NT2/D1 (cell line): ENCODE data around the gene SDK1.

ENCODE experiments used
- DNase-seq: peaks from one replicate; pipeline ENCODE4 v3.0.0-alpha.2; 2011; ENCODE audit warnings: low read depth, low spot score
- H3K27me3 ChIP-seq: 2 replicates; pipeline ENCODE4 v1.6.0; 2011; ENCODE audit warnings: mild to moderate bottlenecking; ENCODE audit not compliant: insufficient read length, insufficient read depth
- H3K36me3 ChIP-seq: 2 replicates; pipeline ENCODE4 v1.6.1; 2011; ENCODE audit warnings: mild to moderate bottlenecking, low read length, mixed read lengths; ENCODE audit not compliant: insufficient read depth, insufficient read length
- H3K4me1 ChIP-seq: 2 replicates; pipeline ENCODE4 v1.5.1; 2011; ENCODE audit not compliant: insufficient read depth, insufficient read length
- H3K4me3 ChIP-seq: 2 replicates; pipeline ENCODE4 v1.5.1; 2011; ENCODE audit warnings: low read depth; ENCODE audit not compliant: insufficient read length
- H3K9ac ChIP-seq: 2 replicates; pipeline ENCODE4 v1.6.0; 2011; ENCODE audit warnings: low read depth; ENCODE audit not compliant: insufficient read length
- H3K9me3 ChIP-seq: 2 replicates; pipeline ENCODE4 v1.5.1; 2011; ENCODE audit warnings: mild to moderate bottlenecking, low read length; ENCODE audit not compliant: insufficient read depth
- SUZ12 ChIP-seq: IDR thresholded peaks from 2 replicates; pipeline ENCODE4 v1.6.1; 2011; ENCODE audit not compliant: insufficient read length, insufficient read depth; ENCODE audit errors: extremely low read depth
- YY1 ChIP-seq: IDR thresholded peaks from 2 replicates; pipeline ENCODE4 v1.6.1; 2011; ENCODE audit not compliant: insufficient read length, insufficient read depth
- ZNF274 ChIP-seq: IDR thresholded peaks from 2 replicates; pipeline ENCODE4 v1.6.1; 2011; ENCODE audit warnings: mild to moderate bottlenecking, low read depth, low read length

The SDK1 gene

DNA sequence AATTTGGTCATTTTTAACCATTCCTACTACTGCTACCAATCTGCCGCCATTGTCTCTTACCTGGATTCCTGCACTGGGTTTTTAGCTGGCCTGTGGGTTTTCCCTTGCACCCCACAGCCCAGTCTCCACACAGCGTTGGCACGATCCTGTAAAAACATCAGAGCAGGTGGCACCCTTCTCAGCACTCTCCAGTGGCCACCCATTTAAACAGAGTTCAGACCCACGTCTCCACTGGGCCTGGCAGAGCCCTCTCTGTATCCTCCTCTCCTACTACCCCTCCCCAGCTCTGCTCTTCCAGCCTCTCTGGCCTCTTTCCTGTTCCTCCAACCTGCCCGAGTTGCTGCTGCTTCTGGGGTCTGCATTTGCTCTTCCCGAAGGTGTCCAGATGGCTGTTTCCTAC, 259.4 kb downstream of the SDK1 start:
- H3K9ac ChIP-seq: no peak overlapping the region
- no peaks in the 10 kb centered on the region for H3K27me3 ChIP-seq
- H3K36me3 ChIP-seq: no peaks in the 10 kb centered on the region
- no peak for TF ChIP-seq YY1
- no peak for TF ChIP-seq SUZ12
- no peak for DNase-seq
- H3K4me3 ChIP-seq: no peak overlapping the region
- no peaks in the 10 kb centered on the region for H3K9me3 ChIP-seq
- no peaks in the 10 kb centered on the region for H3K4me1 ChIP-seq

DNA sequence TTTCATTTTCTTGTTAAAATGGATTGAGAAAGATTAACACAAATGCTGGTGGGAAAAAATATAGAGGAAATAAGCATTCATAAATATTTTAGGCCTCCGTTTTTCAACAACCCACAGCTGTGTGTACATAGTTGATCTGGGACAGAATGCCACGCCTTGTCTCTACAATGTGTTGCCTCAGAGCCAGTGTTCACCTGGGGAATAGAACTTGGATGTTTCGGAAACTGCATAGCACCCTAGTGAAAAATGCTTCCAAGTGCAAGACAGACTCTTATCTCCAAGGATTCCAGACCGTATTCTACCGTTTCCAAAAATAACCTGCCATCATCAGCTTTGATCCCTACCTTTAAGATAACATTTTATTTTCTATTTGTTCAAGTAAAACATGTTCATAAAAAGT, 260.9 kb downstream of the SDK1 start:
- no peak for TF ChIP-seq YY1
- no peak for TF ChIP-seq SUZ12
- no peak for TF ChIP-seq ZNF274
- H3K27me3 ChIP-seq: no peaks in the 10 kb centered on the region
- H3K36me3 ChIP-seq: no peaks in the 10 kb centered on the region
- no peak overlapping the region for H3K4me3 ChIP-seq
- no peaks in the 10 kb centered on the region for H3K9me3 ChIP-seq
- H3K9ac ChIP-seq: no peak overlapping the region
- no peak for DNase-seq
- no peaks in the 10 kb centered on the region for H3K4me1 ChIP-seq

DNA sequence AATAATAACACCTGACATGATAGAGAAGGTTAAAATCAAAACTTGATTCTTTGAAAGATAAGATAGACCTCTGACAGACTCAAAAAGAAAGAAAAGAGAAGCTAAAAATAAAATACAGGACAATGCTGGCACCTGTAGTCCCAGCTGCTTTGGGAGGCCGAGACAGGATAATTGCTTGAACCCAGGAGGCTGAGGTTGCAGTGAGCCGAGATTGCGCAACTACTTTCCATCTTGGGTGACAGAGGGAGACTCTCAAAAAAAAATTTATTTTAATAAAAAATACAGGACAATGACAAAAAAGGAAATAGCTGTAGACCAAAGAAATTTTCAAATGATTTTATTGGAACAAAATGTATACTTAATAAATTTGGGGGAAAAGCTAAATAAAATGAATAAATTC, 263.2 kb downstream of the SDK1 start:
- no peaks in the 10 kb centered on the region for H3K4me1 ChIP-seq

DNA sequence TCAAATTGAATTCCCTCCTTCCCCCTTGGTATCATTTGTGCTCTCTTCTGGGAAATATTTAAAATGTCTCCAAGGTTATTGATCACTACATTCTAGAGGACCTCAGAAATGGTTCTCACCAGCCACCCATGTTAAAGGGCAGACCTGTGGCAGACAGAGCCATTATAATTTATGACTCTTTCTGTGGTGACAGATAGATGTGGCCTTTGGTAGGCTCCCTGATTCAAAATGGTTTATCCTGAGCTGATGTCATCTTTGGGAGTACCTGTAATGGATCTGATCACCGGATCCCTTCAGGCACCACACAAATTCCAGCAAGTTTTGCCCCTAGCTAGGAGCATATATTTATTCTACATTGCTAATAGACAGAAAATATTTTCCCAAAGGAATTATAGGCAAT, 267.5 kb downstream of the SDK1 start:
- H3K27me3 ChIP-seq: no peaks in the 10 kb centered on the region
- TF ChIP-seq SUZ12: no peak
- no peak for TF ChIP-seq YY1
- no peak for TF ChIP-seq ZNF274

More for the DNA sequence above, 263.2 kb downstream of the SDK1 start:
- H3K9ac ChIP-seq: no peak overlapping the region
- H3K36me3 ChIP-seq: no peaks in the 10 kb centered on the region
- no peak overlapping the region for H3K4me3 ChIP-seq
- no peaks in the 10 kb centered on the region for H3K27me3 ChIP-seq
- H3K9me3 ChIP-seq: no peaks in the 10 kb centered on the region
- DNase-seq: no peak
- TF ChIP-seq ZNF274 (no peak), SUZ12 (no peak), YY1 (no peak)

DNA sequence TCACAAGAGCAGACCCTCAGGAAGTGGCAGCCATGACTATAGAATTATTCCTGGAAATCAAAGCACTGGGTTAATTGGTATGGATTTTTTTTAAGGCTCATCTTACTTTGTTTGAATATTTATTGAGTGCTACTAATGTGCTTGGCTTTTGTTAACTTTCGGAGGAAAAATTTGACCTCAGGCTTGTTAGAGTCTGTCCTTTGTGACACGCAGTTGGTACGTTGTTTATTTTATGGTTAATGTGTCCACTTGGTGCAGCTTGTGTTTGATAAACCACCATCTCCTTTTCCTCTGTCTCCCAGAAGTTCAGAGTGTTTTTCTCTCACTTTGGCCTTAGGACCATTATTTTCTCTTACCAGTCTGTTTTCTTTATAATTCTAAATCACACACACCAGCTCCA, 268.6 kb downstream of the SDK1 start:
- TF ChIP-seq SUZ12 (no peak), YY1 (no peak), ZNF274 (no peak)
- Histone ChIP-seq H3K9me3 (no peaks in the 10 kb centered on the region), H3K4me1 (peaks cover 4% of the 10 kb centered on the region), H3K27me3 (no peaks in the 10 kb centered on the region), H3K36me3 (no peaks in the 10 kb centered on the region), H3K9ac (no peak overlapping the region), H3K4me3 (no peak overlapping the region)
- DNase-seq: no peak

More for the DNA sequence above, 267.5 kb downstream of the SDK1 start:
- Histone ChIP-seq H3K9me3 (no peaks in the 10 kb centered on the region), H3K36me3 (no peaks in the 10 kb centered on the region), H3K9ac (no peak overlapping the region), H3K4me3 (no peak overlapping the region), H3K4me1 (peaks cover 4% of the 10 kb centered on the region)
- DNase-seq: no peak

DNA sequence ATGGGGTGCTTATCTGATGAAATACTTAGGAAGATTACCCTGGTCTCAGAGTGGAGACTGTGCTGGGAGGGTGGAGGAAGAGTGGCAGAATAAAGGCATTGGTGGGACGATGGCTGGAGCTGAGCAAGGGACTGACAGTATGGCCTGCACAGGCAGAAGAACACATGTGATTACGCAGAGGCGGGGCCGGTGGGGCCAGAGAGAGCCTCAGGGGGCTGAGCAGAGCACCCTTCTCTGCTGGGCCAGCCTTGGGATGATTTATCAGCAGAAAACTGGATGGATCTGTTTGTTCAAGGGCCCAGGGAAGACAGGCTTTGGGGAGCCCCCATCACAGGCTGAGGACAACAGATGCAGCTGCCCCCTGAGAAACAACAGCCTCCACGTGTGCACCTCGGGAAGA, 272.1 kb downstream of the SDK1 start:
- H3K9ac ChIP-seq: no peak overlapping the region
- H3K4me3 ChIP-seq: no peak overlapping the region
- no peaks in the 10 kb centered on the region for H3K36me3 ChIP-seq
- H3K4me1 ChIP-seq: peaks cover 4% of the 10 kb centered on the region
- no peaks in the 10 kb centered on the region for H3K27me3 ChIP-seq
- peaks cover 14% of the 10 kb centered on the region for H3K9me3 ChIP-seq
- no peak for TF ChIP-seq ZNF274
- TF ChIP-seq YY1: no peak
- no peak for TF ChIP-seq SUZ12
- no peak for DNase-seq

DNA sequence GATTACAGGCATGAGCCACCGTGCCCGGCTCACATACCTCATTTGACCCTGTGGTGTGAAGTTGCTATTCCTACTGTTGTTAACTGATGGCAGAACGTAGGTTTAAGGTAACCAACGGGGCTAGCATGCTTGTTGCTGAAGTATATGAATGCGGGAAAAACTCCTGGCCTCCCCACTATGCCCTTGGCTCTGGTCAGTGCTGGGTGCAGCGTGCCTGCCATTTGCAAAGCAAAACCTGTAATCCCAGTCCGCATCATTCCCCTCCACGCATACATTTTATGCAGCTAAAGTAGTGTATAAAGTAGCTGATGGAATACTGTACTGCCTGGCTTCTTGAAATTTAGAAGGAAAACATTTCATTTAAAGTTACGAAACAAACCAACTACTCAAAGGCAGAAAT, 273.3 kb downstream of the SDK1 start:
- Histone ChIP-seq H3K4me3 (no peak overlapping the region), H3K36me3 (no peaks in the 10 kb centered on the region), H3K27me3 (no peaks in the 10 kb centered on the region), H3K9me3 (peaks cover 20% of the 10 kb centered on the region), H3K9ac (no peak overlapping the region), H3K4me1 (peaks cover 4% of the 10 kb centered on the region)
- no peak for TF ChIP-seq SUZ12
- TF ChIP-seq ZNF274: no peak
- no peak for TF ChIP-seq YY1
- no peak for DNase-seq

DNA sequence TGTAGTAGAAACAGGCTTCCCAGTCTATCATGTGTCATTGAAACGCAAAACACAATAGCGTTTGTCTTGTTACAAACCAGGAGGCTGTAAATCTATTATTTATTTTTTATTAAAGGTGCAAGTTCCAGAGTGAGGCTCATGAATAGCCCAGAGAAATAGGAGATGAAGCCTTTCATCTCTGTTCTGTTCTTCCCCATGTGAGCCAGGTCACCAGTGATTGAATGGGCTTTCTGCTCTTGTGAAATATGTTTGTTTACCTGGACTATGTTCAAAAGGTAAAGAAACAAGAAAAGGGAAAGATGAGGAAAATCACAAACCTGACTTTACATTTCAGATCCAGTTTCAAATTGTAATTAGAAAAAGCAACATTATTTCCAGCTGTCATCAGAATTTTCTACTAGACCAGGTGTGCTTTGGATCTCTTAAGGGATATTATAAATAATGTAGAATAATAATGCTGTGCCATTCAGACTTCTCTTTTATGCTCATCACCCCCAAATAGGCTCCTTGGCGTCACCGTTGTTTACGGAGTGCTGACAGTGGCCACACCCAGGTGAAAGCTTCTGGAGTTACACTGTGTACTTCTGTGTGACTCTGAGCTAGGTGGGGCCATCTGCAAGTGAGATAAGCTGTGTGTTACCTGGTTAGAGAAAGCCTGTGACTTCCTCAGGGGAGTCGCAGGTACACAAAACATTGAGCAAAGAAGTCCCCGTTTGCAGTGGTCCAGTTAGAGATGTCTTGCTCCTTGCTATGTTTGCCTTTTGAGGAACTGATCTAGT, 274.9 kb downstream of the SDK1 start:
- Histone ChIP-seq H3K4me1 (peaks cover 4% of the 10 kb centered on the region), H3K9me3 (peaks cover 20% of the 10 kb centered on the region), H3K27me3 (no peaks in the 10 kb centered on the region), H3K4me3 (no peak overlapping the region), H3K9ac (no peak overlapping the region), H3K36me3 (no peaks in the 10 kb centered on the region)
- TF ChIP-seq SUZ12: no peak
- TF ChIP-seq ZNF274: no peak
- no peak for TF ChIP-seq YY1
- no peak for DNase-seq
